ENCODE measurements around the gene SBF2. TPM values are rescaled to one million over a fixed set of nuclear protein-coding genes. Genes with fewer than 3 reads are reported as not detected.

SBF2 gene
- polyA plus RNA-seq, 1 experiment, result 44.4 TPM

DNA sequence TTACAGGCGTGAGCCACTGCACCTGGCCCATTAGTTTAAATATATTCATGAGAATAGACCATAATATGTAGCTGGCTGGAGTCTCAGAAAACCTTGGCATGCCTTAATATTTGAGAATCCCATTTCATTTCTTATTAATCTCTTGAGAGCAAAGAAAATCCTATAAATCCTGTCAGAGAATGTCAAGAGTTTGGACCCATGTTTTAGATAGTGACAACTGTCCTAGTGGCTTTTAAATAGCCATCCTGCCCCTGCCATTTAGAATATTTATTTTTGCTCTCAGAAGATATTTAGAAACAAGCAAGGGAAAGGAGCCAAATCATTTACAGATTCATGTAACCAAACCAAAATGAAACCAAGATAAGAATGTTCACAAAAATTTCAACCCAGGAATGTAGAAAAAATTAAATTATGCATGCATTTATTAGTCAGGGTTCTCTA, 522.9 kb downstream of the SBF2 start:
- POLR2A ChIA-PET, result no interaction called here
- TF ChIP-seq, protein P1, sequence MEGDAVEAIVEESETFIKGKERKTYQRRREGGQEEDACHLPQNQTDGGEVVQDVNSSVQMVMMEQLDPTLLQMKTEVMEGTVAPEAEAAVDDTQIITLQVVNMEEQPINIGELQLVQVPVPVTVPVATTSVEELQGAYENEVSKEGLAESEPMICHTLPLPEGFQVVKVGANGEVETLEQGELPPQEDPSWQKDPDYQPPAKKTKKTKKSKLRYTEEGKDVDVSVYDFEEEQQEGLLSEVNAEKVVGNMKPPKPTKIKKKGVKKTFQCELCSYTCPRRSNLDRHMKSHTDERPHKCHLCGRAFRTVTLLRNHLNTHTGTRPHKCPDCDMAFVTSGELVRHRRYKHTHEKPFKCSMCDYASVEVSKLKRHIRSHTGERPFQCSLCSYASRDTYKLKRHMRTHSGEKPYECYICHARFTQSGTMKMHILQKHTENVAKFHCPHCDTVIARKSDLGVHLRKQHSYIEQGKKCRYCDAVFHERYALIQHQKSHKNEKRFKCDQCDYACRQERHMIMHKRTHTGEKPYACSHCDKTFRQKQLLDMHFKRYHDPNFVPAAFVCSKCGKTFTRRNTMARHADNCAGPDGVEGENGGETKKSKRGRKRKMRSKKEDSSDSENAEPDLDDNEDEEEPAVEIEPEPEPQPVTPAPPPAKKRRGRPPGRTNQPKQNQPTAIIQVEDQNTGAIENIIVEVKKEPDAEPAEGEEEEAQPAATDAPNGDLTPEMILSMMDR (IDR thresholded peaks at IDR 0.05; ENCODE audit: low read depth, low read length), result no peak
- CTCF ChIA-PET, result no interaction called here

DNA sequence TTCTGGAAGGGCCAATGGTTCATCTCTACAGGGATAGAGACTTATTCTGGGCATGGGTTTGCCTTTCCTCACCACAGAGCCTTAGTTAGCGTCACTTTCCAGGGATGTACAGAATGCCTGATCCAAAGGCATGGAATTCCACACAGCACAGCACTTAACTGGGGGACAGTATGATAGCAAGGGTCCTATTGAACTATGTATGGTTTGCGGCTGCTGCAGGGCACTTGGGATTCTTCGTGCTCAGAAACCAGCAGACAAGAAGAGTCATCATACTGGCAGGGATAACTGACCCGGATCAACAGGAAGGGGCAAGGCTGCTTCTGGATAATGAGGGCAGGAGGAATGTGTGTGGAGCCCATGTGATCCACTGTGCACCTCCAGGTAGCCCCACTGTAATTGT, 524.4 kb downstream of the SBF2 start:
- Histone ChIP-seq H3K27me3 (ENCODE audit: control insufficient read depth, insufficient read depth, low read length) (no peaks in the 10 kb centered on the region), H3K27ac (ENCODE audit: low read depth, low read length) (no peak overlapping the region), H3K9me3 (ENCODE audit: control insufficient read depth, insufficient read depth, low read length) (no peaks in the 10 kb centered on the region), H3K4me3 (ENCODE audit: low read depth, low read length) (no peak overlapping the region)
- ChIA-PET CTCF (no interaction called here), POLR2A (no interaction called here)
- DNase-seq (ENCODE audit: low read depth, low spot score), result no peak
- TF ChIP-seq, protein P1 (IDR thresholded peaks at IDR 0.05; ENCODE audit: low read depth, low read length), result no peak

More for the DNA sequence above, 522.9 kb downstream of the SBF2 start:
- Histone ChIP-seq H3K9me3 (ENCODE audit: control insufficient read depth, insufficient read depth, low read length) (no peaks in the 10 kb centered on the region), H3K27me3 (ENCODE audit: control insufficient read depth, insufficient read depth, low read length) (no peaks in the 10 kb centered on the region), H3K27ac (ENCODE audit: low read depth, low read length) (no peak overlapping the region), H3K4me3 (ENCODE audit: low read depth, low read length) (no peak overlapping the region)
- no peak for DNase-seq (ENCODE audit: low read depth, low spot score)

DNA sequence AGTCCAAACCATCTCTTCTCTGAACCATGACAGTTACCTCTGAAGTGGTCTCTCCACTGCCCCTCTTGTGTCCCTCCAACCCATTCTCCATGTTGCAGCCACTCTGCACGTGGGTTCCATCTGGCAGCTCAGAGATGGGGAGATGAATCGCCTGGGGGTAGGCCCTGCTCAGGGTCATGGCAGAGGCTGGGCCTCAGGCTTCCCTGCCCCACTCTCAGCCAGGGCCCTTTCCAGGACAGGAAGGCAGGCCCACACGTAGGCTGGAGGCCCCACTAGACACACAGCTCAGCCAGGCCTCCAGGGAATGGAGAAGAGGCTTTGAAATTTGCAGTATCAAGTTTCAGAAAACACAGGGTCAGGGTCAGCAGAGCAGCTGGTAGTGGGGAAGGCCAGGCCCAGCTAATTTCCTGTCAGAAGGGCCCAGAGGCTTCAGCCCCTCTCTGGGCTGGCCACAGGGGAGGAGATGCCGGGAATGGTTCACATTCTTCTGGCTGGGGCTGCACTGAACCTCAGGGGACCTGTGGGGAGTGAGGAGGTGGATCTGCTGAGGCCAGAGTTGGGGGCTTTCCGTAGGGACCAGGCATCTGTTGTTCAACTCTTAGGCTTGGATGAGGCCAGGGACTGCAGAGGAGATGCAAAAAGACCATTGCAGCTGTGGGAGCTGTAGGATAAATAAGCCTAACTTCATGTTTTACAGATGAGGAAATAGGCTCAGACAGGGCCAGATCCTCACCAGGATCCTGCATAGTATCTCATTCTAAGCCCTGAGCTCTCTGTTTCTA, 528.5 kb downstream of the SBF2 start:
- DNase-seq (ENCODE audit: low read depth, low spot score), result peak; percentile 90
- Histone ChIP-seq H3K4me3 (ENCODE audit: low read depth, low read length) (no peak overlapping the region), H3K9me3 (ENCODE audit: control insufficient read depth, insufficient read depth, low read length) (no peaks in the 10 kb centered on the region), H3K27ac (ENCODE audit: low read depth, low read length) (peak overlapping the region; percentile 99), H3K27me3 (ENCODE audit: control insufficient read depth, insufficient read depth, low read length) (no peaks in the 10 kb centered on the region)
- CTCF ChIA-PET, result interaction anchor here (0.7 to 1.5 kb wide), 2 partner anchors 207 to 450 kb away, joined by 3 to 8 read pairs; no protein-coding TSS in a partner anchor
- TF ChIP-seq, protein P1 (IDR thresholded peaks at IDR 0.05; ENCODE audit: low read depth, low read length), result no peak
- POLR2A ChIA-PET, result interaction anchor here (0.7 to 2.2 kb wide), 10 partner anchors 10 to 539 kb away, joined by 3 to 14 read pairs (median 4); partner anchors contain the start of genes ADM and SWAP70

DNA sequence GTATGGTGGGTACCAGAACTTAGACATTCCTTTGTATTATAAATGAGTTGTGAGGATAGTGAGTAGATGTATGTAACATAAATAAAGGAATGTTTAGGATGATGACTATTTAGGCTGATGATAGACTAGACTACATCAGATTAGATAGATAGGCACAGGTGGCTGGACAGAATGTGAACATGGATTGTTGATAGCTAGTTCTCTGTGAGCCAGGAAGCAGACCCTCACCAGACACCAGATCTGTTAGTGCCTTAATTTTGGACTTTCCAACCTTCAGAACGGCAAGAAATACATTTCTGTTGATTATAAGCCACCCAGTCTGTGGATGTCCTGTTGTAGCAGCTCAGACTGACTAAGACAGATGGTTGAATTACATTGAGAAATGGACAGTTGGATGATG, 530.7 kb downstream of the SBF2 start:
- Histone ChIP-seq H3K9me3 (ENCODE audit: control insufficient read depth, insufficient read depth, low read length) (no peaks in the 10 kb centered on the region), H3K4me3 (ENCODE audit: low read depth, low read length) (no peak overlapping the region), H3K27me3 (ENCODE audit: control insufficient read depth, insufficient read depth, low read length) (no peaks in the 10 kb centered on the region), H3K27ac (ENCODE audit: low read depth, low read length) (no peak overlapping the region)
- TF ChIP-seq, protein P1 (IDR thresholded peaks at IDR 0.05; ENCODE audit: low read depth, low read length), result no peak
- POLR2A ChIA-PET, result no interaction called here
- DNase-seq (ENCODE audit: low read depth, low spot score), result no peak
- CTCF ChIA-PET, result interaction anchor here (0.9 to 1.1 kb wide), 2 partner anchors 210 to 444 kb away, joined by 3 to 6 read pairs; no protein-coding TSS in a partner anchor

DNA sequence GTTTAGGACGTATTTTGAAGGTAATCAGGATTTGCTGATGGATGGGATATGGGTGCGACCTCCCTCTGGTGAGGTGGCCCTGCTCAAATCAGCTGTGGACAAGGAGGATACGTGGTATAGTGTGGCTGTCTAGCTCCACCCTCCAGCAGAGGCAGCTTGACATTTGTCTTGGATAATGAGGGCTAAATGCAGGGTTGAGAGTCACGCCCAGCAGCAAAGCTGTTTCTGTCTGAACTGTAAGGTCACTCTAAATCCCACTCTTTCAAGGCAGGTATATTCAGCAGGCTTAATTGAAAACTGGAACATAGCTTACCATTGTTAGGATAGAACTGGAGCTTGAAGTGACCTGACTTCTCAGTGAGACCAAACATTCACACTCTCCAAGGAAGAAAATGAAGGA, 531.5 kb downstream of the SBF2 start:
- DNase-seq (ENCODE audit: low read depth, low spot score), result no peak
- Histone ChIP-seq H3K4me3 (ENCODE audit: low read depth, low read length) (no peak overlapping the region), H3K27ac (ENCODE audit: low read depth, low read length) (no peak overlapping the region), H3K27me3 (ENCODE audit: control insufficient read depth, insufficient read depth, low read length) (no peaks in the 10 kb centered on the region), H3K9me3 (ENCODE audit: control insufficient read depth, insufficient read depth, low read length) (no peaks in the 10 kb centered on the region)
- ChIA-PET POLR2A (no interaction called here), CTCF (interaction anchor here (1.1 kb wide), 1 partner anchor 445 kb away, joined by 6 read pairs; no protein-coding TSS in a partner anchor)
- TF ChIP-seq, protein P1 (IDR thresholded peaks at IDR 0.05; ENCODE audit: low read depth, low read length), result no peak

Data from AG04450 (cell line).